Prostate gland (tissue), 2 donors: Measurements from ENCODE around the gene SLC2A6. TPM values are rescaled to one million over a fixed set of nuclear protein-coding genes. Genes with fewer than 3 reads are reported as not detected.

ENCODE experiments used
- DNase-seq: peaks from one replicate; pipeline ENCODE4 v3.0.0-alpha.2; 2019; ENCODE audit warnings: low spot score
- H3K27ac ChIP-seq, 2 donors: fragments of 200-600 bp; sonication (generic); 2 replicates each; pipeline ENCODE4 v1.5.1; 2017 to 2019
- H3K27me3 ChIP-seq: fragments of 200-600 bp; sonication (generic); replicated peaks from 2 replicates; pipeline ENCODE4 v1.5.1; 2019; ENCODE audit not compliant: insufficient read depth
- H3K36me3 ChIP-seq, 2 donors: fragments of 200-600 bp; sonication (generic); 1 replicate in 1 of 2; 2 replicates in 1 of 2; pipeline versions ENCODE4 v1.5.1 to v1.8.1; 2017 to 2019
- H3K4me1 ChIP-seq: fragments of 200-600 bp; sonication (generic); replicated peaks from 2 replicates; pipeline ENCODE4 v1.5.1; 2019
- H3K4me3 ChIP-seq, 2 donors: fragments of 200-600 bp; sonication (generic); 2 replicates each; pipeline ENCODE4 v1.5.1; 2017 to 2019
- H3K9me3 ChIP-seq: fragments of 200-600 bp; sonication (generic); 2 replicates; pipeline ENCODE4 v1.5.1; 2017
- POLR2A ChIP-seq: fragments of 450-650 bp; IDR thresholded peaks from one replicate; pipeline ENCODE4 v1.6.1; 2016; ENCODE audit warnings: antibody characterized with exemption, mild to moderate bottlenecking
- POLR2AphosphoS5 ChIP-seq: sonication (generic); formaldehyde crosslinking; IDR thresholded peaks from one replicate; pipeline ENCODE4 v1.6.1; 2017; ENCODE audit warnings: antibody characterized with exemption
- WGBS: methylation state at CpG from one replicate; pipeline ENCODE4 v1.1.5; 2018; 5-methylcytosine and 5-hydroxymethylcytosine counted together
- intact Hi-C: fragments of 100-400 bp; cut with DNase I; formaldehyde crosslinking; loops from one replicate; pipeline ENCODE4 v1.14.2; 2022
- total RNA-seq, 2 donors: library from RNA; depleted of rRNA; stranded (reverse); fragments of >200 nt; gene quantifications; one replicate each; pipeline ENCODE4 v1.1.0, GENCODE V29; 2016
- TF ChIP-seq, protein P1 (sequence below), 4 experiments: fragments of 200-600 bp in 2 of 4; fragments of 450-650 bp in 2 of 4; sonication (generic) in 2 of 4; IDR thresholded peaks; 1 replicate in 3 of 4; 2 replicates in 1 of 4; pipeline ENCODE4 v1.5.1; 2016 to 2019; ENCODE audit warnings: antibody characterized with exemption in 4 of 4, mild to moderate bottlenecking in 2 of 4, moderate library complexity in 2 of 4

The SLC2A6 gene
- total RNA-seq, 2 donors from 2014 or later, result 0.77 to 3.4 TPM

DNA sequence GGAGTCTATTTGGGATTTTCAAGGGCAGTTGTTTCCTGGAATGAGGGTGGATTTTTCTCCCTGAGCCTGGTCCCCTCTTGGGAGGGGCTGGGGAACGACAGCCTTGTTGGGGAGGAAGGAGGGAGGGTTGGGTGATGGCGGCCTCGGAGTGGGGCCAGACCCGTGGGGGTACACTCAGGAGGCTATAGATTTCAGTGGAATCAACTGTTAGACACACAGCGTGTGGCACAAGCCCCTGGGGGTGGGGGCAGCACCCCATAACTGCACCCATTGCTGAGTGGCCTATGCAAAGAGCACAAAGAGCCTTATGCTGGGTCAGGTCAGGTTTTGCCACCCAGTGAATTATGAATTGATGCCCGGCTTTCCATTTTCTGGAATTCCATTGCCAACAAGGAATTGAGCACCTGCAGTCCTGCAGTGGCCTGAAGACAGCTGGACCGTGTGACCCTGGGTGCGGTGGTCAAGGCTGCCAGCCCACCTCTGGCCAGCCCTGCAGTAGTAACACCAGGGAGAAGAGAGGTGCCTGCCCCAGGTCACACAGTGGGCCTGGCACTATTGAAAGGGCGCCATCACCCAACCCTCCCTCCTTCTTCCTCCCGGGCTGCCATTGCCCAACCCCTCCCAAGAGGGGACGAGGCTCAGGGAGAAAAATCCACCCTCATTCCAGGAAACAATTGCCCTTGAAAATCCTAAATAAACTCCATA lies 37.5 kb upstream of the SLC2A6 start:
- Histone ChIP-seq H3K4me1 (no peaks in the 10 kb centered on the region), H3K27me3 (no peaks in the 10 kb centered on the region), H3K9me3 (no peaks in the 10 kb centered on the region), H3K27ac (no peak overlapping the region), H3K36me3 (no peaks in the 10 kb centered on the region), H3K4me3 (no peak overlapping the region)
- intact Hi-C loops, result no loop called here
- no peak for DNase-seq
- 79% methylated on average over 11 of the region's 11 CpGs for WGBS
- no peak for TF ChIP-seq POLR2AphosphoS5
- TF ChIP-seq, protein P1, sequence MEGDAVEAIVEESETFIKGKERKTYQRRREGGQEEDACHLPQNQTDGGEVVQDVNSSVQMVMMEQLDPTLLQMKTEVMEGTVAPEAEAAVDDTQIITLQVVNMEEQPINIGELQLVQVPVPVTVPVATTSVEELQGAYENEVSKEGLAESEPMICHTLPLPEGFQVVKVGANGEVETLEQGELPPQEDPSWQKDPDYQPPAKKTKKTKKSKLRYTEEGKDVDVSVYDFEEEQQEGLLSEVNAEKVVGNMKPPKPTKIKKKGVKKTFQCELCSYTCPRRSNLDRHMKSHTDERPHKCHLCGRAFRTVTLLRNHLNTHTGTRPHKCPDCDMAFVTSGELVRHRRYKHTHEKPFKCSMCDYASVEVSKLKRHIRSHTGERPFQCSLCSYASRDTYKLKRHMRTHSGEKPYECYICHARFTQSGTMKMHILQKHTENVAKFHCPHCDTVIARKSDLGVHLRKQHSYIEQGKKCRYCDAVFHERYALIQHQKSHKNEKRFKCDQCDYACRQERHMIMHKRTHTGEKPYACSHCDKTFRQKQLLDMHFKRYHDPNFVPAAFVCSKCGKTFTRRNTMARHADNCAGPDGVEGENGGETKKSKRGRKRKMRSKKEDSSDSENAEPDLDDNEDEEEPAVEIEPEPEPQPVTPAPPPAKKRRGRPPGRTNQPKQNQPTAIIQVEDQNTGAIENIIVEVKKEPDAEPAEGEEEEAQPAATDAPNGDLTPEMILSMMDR (IDR thresholded peaks at IDR 0.05), result no peak

DNA sequence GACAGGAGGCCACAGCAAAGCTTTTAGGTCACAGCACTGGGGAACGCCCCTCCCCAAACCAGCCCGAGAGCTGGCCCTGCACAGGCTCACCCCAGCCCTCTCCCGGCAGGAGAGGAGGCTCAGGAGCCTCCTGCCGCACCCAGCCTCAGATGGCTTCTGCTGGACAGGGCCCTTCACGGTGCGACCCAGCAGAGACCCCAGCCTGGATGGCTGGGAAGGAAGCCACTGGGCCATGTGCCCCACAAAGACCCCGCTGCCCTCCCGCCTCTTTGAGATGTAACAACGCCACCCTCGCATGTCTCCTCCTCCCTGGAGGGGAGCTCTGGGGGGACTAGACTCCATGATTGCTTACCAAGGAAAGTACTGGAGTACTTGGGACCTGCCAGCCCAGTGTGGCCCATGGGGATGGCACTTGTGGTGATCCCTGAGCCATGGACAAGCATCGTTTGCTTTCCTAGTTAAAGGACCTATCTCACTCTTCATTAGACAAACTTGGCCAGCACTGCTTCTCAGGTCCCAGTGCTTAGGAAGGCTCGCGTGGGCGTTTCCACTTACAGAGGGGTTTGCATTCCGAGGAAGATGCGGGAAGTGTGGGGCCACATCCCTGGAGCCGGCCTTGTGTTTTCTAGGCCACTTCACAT lies 36.8 kb upstream of the SLC2A6 start:
- TF ChIP-seq, protein P1 (IDR thresholded peaks at IDR 0.05), result no peak
- TF ChIP-seq POLR2AphosphoS5 (no peak), POLR2A (no peak)
- no peaks in the 10 kb centered on the region for H3K36me3 ChIP-seq
- H3K4me3 ChIP-seq, result no peak overlapping the region
- intact Hi-C loops, result no loop called here
- WGBS, result 94% methylated on average over 17 of the region's 17 CpGs
- no peaks in the 10 kb centered on the region for H3K27me3 ChIP-seq
- no peaks in the 10 kb centered on the region for H3K9me3 ChIP-seq
- no peak overlapping the region for H3K27ac ChIP-seq
- no peaks in the 10 kb centered on the region for H3K4me1 ChIP-seq
- no peak for DNase-seq

DNA sequence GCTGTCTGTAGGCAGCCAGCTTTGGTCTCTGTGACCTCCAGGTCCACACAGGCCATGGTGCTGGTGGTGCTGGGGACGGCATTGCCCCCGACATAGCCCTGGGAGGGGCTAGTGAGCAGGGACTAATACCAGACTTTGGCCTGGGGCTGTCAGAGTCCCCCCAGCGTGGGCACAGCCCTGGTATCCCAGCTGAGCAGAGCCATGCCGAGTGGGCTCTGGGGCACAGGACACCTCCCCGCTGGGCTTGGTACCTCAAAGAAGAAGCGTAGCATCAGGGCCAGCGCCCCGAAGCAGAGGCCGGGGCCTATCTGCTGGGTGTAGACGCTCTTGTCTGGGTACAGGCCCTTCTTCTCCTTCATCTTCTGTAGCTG lies 36.3 kb upstream of the SLC2A6 start:
- 88% methylated on average over 10 of the region's 10 CpGs for WGBS
- no peak overlapping the region for H3K27ac ChIP-seq
- TF ChIP-seq POLR2A, result no peak
- TF ChIP-seq, protein P1 (IDR thresholded peaks at IDR 0.05), result no peak
- TF ChIP-seq POLR2AphosphoS5, result no peak

DNA sequence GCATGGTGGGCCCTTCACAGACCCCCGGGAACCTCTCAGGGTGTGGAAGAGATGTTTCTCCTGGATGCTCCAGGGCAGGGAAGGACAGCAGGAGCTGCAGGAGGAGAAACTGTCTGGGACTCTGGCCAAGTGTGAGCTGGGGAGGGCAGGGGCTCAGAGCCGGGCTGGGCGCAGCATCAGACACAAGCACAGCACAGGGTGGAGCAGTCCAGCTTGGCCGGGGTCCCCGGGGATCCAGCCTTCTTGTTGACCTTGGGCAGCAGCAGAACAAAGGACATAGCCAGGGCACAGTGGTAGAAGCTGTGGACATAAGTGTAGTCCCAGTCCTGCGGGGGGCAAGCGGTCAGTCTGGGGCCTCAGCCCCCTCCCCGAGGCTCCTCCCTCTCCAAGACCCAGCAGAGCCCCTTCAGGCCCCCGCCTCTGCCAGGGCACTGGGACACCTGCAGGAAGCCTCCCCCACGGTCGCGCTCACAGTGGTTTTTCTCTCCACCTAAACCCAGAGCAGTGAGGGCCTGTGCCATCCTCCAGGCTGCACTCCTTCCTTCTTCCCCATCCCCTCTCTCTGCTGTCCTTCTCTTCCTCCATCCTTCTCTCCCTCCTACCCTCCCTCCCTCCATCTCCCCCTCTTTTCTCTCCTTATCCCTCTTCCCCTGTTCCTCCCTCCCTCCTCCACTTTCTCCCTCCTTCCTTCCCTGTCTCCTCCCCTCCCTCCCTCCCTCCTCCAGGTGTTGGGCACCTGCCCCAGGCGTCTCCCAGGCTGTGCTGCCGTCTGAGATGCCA lies 35.8 kb upstream of the SLC2A6 start:
- Histone ChIP-seq H3K36me3 (no peaks in the 10 kb centered on the region), H3K27ac (no peak overlapping the region), H3K9me3 (no peaks in the 10 kb centered on the region), H3K4me3 (no peak overlapping the region), H3K4me1 (peaks cover 4% of the 10 kb centered on the region), H3K27me3 (no peaks in the 10 kb centered on the region)
- 34% methylated on average over 14 of the region's 14 CpGs for WGBS
- TF ChIP-seq POLR2A, result no peak
- TF ChIP-seq POLR2AphosphoS5, result no peak
- TF ChIP-seq, protein P1 (IDR thresholded peaks at IDR 0.05), result no peak
- no peak for DNase-seq
- intact Hi-C loops, result no loop called here

More for the DNA sequence above, 36.3 kb upstream of the SLC2A6 start:
- Histone ChIP-seq H3K4me1 (no peaks in the 10 kb centered on the region), H3K36me3 (no peaks in the 10 kb centered on the region), H3K4me3 (no peak overlapping the region), H3K27me3 (no peaks in the 10 kb centered on the region), H3K9me3 (no peaks in the 10 kb centered on the region)
- DNase-seq, result no peak
- intact Hi-C loops, result no loop called here
